GM19043 (cell line): ENCODE data around the gene NPLOC4.
"Not testable (repeated sequence)": the region's sequence is repeated elsewhere in the genome, so short reads cannot be mapped to it uniquely, and the experiment has no call there.

Experiments
- ATAC-seq: cut with Tn5 transposase; IDR thresholded peaks from one replicate; pipeline ENCODE4 v1.9.1; 2021; ENCODE audit warnings: low read depth; ENCODE audit not compliant: unreplicated experiment

The NPLOC4 gene

GRCh38 chr17:81536299-81537290 is 100.3 kb downstream of the NPLOC4 start:
- ATAC-seq, result no peak

GRCh38 chr17:81535480-81536298 is 101.2 kb downstream of the NPLOC4 start:
- no peak for ATAC-seq

DNA sequence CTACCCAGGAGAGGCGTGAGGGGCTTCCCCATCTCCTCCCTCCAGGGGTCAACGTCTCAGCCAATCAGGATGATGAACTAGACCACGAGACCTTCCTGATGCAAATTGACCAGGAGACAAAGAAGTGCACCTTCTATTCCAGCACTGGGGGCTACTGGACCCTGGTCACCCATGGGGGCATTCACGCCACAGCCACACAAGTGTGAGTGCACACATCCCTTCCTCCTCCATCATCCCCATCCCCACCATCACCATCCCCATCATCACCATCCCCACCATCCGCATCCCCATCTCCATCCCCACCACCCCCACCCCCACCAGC is 101.9 kb downstream of the NPLOC4 start:
- no peak for ATAC-seq

DNA sequence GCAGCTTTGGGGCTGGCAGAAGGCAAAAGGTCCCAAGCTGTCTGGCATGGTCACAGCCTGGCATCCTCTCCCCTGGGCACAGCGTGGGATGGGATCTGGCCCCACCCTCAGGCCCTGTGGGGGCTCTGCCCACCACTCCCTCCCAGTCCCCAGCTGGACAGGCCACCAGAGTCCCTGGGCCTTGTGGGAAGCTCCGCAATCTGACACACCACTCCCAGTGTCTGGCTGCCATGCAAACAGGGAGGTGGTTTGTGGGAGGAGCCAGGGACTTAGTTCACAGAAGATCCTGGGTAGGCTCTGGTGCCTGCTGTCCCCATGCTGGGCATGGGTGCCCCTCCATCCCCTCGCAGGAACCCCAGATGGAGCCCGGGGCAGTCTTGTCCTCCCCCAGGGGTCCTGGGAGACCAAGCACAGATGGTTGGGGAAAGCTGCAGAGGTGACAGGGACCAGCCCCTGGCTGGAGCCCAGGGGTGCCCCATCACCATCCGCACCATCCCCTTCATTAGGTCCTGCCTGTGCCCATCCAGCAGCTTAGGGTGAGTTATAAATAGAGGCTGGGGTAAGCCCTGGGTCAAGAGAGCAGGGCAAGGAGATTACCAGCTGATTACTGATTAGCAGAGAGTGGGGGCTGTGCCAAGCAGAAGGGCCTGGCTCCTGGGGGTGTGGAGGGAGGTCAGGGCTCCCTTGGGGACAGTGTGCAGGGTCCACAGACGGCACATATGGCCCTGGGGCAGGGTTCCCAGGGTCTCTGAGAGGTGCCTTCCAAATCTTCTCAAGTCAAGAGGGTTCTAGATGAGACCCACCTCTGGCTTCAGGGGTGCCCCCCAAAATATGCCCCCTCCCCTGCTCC is 102.5 kb downstream of the NPLOC4 start:
- ATAC-seq, result no peak

GRCh38 chr17:81533339-81534141 is 103.4 kb downstream of the NPLOC4 start:
- no peak for ATAC-seq

GRCh38 chr17:81532490-81533287 is 104.2 kb downstream of the NPLOC4 start:
- ATAC-seq, result no peak

- not testable (repeated sequence) for ATAC-seq
These were observed 104.9 kb downstream of the NPLOC4 start for GRCh38 chr17:81531998-81532404.

DNA sequence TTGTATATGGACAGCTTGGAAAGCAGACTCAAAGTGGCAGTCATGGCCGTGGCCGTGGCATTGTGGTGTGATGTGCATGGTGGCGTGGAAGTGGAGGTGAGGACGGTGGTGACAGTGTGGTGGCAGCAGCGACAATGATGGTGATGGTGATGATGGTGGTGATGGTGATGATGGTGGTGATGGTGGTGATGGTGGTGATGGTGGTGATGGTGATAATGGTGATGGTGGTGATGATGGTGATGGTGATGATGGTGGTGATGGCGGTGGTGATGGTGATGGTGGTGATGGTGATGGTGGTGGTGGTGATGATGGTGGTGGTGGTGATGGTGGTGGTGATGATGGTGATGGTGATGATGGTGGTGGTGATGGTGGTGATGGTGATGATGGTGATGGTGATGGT is 105.9 kb downstream of the NPLOC4 start:
- ATAC-seq, result not testable (repeated sequence)

GRCh38 chr17:81529437-81529803 is 107.5 kb downstream of the NPLOC4 start:
- ATAC-seq, result no peak

DNA sequence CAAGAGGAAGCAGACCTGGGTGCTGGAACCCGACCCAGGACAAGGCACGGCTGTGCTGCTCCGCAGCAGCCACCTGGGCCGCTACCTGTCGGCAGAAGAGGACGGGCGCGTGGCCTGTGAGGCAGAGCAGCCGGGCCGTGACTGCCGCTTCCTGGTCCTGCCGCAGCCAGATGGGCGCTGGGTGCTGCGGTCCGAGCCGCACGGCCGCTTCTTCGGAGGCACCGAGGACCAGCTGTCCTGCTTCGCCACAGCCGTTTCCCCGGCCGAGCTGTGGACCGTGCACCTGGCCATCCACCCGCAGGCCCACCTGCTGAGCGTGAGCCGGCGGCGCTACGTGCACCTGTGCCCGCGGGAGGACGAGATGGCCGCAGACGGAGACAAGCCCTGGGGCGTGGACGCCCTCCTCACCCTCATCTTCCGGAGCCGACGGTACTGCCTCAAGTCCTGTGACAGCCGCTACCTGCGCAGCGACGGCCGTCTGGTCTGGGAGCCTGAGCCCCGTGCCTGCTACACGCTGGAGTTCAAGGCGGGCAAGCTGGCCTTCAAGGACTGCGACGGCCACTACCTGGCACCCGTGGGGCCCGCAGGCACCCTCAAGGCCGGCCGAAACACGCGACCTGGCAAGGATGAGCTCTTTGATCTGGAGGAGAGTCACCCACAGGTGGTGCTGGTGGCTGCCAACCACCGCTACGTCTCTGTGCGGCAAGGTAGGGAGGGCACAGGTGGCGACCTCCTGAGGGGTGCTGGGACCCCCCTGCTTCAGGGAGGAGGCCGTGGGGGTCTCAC is 108.1 kb downstream of the NPLOC4 start:
- no peak for ATAC-seq

DNA sequence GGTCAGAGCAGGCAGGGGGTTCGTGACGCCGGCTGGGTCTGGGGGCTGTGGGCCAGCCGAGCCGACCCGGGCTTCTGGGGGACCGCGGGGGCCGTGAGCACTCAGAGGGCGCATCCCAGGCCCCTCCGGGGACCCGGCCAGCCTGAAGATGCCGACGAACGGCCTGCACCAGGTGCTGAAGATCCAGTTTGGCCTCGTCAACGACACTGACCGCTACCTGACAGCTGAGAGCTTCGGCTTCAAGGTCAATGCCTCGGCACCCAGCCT is 108.6 kb downstream of the NPLOC4 start:
- no peak for ATAC-seq

DNA sequence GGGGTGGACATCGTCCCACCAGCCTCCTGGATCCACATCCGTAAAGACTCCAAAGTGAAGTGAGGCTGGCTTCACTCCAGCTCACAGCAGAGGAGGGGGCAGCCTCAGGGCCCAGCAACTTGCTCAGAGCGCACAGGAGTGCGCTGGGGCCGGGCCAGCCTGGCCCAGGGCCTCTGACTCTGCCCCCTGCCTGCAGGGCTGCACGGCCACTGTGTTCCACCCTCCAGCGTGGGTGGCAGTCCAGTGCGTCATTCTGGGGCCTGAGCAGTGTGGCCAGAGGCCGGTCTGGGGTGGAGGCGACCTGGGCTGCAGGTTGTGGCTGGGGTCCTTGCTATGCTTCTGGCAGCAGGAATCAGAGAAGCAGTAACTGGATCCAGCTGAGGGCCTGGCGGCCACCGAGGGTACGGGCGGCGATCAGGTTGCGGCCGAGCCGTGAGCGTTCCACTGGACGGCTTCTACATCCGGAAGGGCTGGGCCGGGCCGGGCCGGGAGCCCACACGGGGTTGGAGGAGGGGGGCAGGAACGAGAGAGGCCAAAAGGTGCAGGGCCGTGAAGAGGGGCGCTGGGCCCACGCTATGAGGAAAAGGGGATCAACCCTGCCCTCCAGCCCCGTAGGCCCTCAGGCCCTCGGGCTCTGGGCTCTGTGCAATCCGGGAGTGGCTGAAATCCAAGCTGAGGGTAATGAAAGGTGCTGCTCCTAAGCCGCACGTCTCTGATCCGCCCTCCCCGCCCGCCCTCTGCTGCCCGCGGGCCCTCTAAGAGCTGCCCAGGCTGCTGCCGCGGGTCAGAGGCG is 109.1 kb downstream of the NPLOC4 start, which contains the start of gene FSCN2:
Gene FSCN2 (plus strand): TSS at position 787 of the 793 bp plus-strand sequence. CDS start 155 bp downstream, outside the sequence.
- no peak for ATAC-seq

DNA sequence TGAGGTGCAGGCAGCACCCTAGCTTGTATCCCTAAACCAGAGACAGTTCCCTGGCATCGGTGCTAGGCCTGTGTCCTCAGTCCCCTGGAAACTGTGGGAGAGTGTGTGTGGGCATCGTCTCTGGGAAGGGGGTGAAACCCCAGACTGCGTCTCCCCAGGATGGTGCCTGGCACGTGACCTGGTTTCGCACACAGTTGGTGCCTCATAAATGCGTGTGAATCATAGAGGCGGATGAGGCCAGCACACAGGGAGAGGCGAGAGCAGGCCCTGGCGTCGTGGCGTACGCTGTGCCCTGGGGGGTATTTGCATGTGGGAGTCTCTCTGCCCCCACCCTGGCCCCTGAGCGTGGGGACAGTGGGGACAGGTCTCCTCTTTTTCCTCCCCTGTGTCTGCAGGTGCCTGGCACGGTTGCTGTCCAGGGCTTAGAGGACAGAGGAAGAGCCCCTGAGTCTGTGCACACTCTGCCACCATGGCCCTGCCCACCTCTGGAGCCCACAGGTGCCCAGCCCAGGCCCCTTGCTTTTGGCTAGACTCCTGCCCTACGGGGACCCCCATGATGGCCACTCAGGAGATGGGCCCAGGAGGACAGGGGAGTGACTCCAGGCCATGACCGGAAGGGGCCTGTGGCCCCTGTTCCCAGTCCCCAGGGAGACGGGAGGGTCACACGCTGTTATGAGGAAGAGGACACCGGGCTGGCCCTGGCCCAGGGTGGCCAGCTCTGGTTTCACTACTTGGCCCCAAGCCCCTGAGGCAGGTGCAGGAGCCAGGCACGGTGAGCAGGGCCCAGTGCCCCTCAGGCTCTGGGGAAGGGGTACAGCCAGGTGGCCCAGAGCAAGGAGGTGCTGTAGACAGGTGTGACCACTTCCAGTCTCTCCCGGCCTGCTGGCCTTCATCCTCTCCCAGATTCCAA is 110.0 kb downstream of the NPLOC4 start:
- ATAC-seq, result no peak

GRCh38 chr17:81524865-81525159 is 112.1 kb downstream of the NPLOC4 start:
- ATAC-seq, result no peak

- no peak for ATAC-seq
These were observed 112.7 kb downstream of the NPLOC4 start for GRCh38 chr17:81524039-81524864.
